GM18526 (cell line): ENCODE data around the gene PLAAT1.

ENCODE experiments used
- POLR2A ChIP-seq: IDR thresholded peaks from 3 replicates; pipeline ENCODE4 v1.6.1; 2011; ENCODE audit not compliant: insufficient read length; ENCODE audit errors: extremely low read depth

PLAAT1 gene

GRCh38 chr3:193240850-193241706 lies at the start of gene PLAAT1:
TSS of gene PLAAT1 (plus strand) at chr3:193241222. CDS start at chr3:193255651, 14,429 bp downstream.
- no peak for TF ChIP-seq POLR2A

GRCh38 chr3:193194371-193194770 lies 46.7 kb upstream of the PLAAT1 start:
- TF ChIP-seq POLR2A, result no peak

- no peak for TF ChIP-seq POLR2A
These were observed 44.3 kb upstream of the PLAAT1 start for GRCh38 chr3:193196746-193197145.

- TF ChIP-seq POLR2A, result no peak
These were observed 33.4 kb upstream of the PLAAT1 start for GRCh38 chr3:193207290-193208273.

- no peak for TF ChIP-seq POLR2A
These were observed 30.4 kb upstream of the PLAAT1 start for GRCh38 chr3:193210618-193211017.

GRCh38 chr3:193211173-193211572 lies 29.8 kb upstream of the PLAAT1 start:
- no peak for TF ChIP-seq POLR2A

- no peak for TF ChIP-seq POLR2A
These were observed 29.0 kb upstream of the PLAAT1 start for GRCh38 chr3:193211984-193212383.

- TF ChIP-seq POLR2A, result no peak
These were observed 28.2 kb upstream of the PLAAT1 start for GRCh38 chr3:193212844-193213243.

GRCh38 chr3:193214445-193214844 lies 26.6 kb upstream of the PLAAT1 start:
- no peak for TF ChIP-seq POLR2A

GRCh38 chr3:193225302-193226125 lies 15.5 kb upstream of the PLAAT1 start:
- TF ChIP-seq POLR2A, result no peak

GRCh38 chr3:193228206-193228605 lies 12.8 kb upstream of the PLAAT1 start:
- TF ChIP-seq POLR2A, result no peak

- TF ChIP-seq POLR2A, result no peak
These were observed 11.1 kb upstream of the PLAAT1 start for GRCh38 chr3:193229851-193230420.

GRCh38 chr3:193230610-193231009 lies 10.4 kb upstream of the PLAAT1 start:
- no peak for TF ChIP-seq POLR2A

GRCh38 chr3:193231201-193231600 lies 9.8 kb upstream of the PLAAT1 start:
- TF ChIP-seq POLR2A, result no peak

GRCh38 chr3:193236599-193236998 lies 4.4 kb upstream of the PLAAT1 start:
- TF ChIP-seq POLR2A, result no peak
